ENCODE measurements around the gene PTPN4.

PTPN4 gene

GRCh38 chr2:119758881-119759450 is 756 bp upstream of the PTPN4 start:
- no peak for ATAC-seq
- TF ChIP-seq ZFP3 (CRISPR knock-in tag; IDR thresholded peaks at IDR 0.05) = no peak
- TF ChIP-seq BACH2 (CRISPR knock-in tag; IDR thresholded peaks at IDR 0.05; ENCODE audit: borderline replicate concordance) = no peak
- no peak for TF ChIP-seq ISL1 (CRISPR knock-in tag; IDR thresholded peaks at IDR 0.05)
- TF ChIP-seq CSDC2 (CRISPR knock-in tag; IDR thresholded peaks at IDR 0.05) = no peak
- TF ChIP-seq, protein P1, sequence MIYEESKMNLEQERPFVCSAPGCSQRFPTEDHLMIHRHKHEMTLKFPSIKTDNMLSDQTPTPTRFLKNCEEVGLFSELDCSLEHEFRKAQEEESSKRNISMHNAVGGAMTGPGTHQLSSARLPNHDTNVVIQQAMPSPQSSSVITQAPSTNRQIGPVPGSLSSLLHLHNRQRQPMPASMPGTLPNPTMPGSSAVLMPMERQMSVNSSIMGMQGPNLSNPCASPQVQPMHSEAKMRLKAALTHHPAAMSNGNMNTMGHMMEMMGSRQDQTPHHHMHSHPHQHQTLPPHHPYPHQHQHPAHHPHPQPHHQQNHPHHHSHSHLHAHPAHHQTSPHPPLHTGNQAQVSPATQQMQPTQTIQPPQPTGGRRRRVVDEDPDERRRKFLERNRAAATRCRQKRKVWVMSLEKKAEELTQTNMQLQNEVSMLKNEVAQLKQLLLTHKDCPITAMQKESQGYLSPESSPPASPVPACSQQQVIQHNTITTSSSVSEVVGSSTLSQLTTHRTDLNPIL (CRISPR knock-in tag; IDR thresholded peaks at IDR 0.05; ENCODE audit: low read depth) = no peak
- TF ChIP-seq, protein P2, sequence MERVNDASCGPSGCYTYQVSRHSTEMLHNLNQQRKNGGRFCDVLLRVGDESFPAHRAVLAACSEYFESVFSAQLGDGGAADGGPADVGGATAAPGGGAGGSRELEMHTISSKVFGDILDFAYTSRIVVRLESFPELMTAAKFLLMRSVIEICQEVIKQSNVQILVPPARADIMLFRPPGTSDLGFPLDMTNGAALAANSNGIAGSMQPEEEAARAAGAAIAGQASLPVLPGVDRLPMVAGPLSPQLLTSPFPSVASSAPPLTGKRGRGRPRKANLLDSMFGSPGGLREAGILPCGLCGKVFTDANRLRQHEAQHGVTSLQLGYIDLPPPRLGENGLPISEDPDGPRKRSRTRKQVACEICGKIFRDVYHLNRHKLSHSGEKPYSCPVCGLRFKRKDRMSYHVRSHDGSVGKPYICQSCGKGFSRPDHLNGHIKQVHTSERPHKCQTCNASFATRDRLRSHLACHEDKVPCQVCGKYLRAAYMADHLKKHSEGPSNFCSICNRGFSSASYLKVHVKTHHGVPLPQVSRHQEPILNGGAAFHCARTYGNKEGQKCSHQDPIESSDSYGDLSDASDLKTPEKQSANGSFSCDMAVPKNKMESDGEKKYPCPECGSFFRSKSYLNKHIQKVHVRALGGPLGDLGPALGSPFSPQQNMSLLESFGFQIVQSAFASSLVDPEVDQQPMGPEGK (CRISPR knock-in tag; IDR thresholded peaks at IDR 0.05; ENCODE audit: borderline replicate concordance) = no peak
- no peak for TF ChIP-seq ZC3H10 (CRISPR knock-in tag; IDR thresholded peaks at IDR 0.05)
- no peak for TF ChIP-seq RARB (CRISPR knock-in tag; IDR thresholded peaks at IDR 0.05)
- no peak for TF ChIP-seq SNAI2 (CRISPR knock-in tag; IDR thresholded peaks at IDR 0.05)
- TF ChIP-seq, protein P3, sequence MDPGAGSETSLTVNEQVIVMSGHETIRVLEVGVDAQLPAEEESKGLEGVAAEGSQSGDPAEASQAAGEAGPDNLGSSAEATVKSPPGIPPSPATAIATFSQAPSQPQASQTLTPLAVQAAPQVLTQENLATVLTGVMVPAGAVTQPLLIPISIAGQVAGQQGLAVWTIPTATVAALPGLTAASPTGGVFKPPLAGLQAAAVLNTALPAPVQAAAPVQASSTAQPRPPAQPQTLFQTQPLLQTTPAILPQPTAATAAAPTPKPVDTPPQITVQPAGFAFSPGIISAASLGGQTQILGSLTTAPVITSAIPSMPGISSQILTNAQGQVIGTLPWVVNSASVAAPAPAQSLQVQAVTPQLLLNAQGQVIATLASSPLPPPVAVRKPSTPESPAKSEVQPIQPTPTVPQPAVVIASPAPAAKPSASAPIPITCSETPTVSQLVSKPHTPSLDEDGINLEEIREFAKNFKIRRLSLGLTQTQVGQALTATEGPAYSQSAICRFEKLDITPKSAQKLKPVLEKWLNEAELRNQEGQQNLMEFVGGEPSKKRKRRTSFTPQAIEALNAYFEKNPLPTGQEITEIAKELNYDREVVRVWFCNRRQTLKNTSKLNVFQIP (CRISPR knock-in tag; IDR thresholded peaks at IDR 0.05; ENCODE audit: borderline replicate concordance, low read depth) = no peak
- no peak for TF ChIP-seq TCF4 (CRISPR knock-in tag; IDR thresholded peaks at IDR 0.05; ENCODE audit: borderline replicate concordance)
- no peak for TF ChIP-seq GLIS3 (CRISPR knock-in tag; IDR thresholded peaks at IDR 0.05)
- no peak for TF ChIP-seq ARNTL (CRISPR knock-in tag; IDR thresholded peaks at IDR 0.05; ENCODE audit: borderline replicate concordance, low read depth)

- peak; percentile 14; the same call in 1 of the 3 replicates for ATAC-seq
- TF ChIP-seq, protein P4, sequence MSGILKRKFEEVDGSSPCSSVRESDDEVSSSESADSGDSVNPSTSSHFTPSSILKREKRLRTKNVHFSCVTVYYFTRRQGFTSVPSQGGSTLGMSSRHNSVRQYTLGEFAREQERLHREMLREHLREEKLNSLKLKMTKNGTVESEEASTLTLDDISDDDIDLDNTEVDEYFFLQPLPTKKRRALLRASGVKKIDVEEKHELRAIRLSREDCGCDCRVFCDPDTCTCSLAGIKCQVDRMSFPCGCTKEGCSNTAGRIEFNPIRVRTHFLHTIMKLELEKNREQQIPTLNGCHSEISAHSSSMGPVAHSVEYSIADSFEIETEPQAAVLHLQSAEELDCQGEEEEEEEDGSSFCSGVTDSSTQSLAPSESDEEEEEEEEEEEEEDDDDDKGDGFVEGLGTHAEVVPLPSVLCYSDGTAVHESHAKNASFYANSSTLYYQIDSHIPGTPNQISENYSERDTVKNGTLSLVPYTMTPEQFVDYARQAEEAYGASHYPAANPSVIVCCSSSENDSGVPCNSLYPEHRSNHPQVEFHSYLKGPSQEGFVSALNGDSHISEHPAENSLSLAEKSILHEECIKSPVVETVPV (CRISPR knock-in tag; IDR thresholded peaks at IDR 0.05) = no peak
- no peak for TF ChIP-seq CSDC2 (CRISPR knock-in tag; IDR thresholded peaks at IDR 0.05)
- TF ChIP-seq, protein P2 (CRISPR knock-in tag; IDR thresholded peaks at IDR 0.05; ENCODE audit: borderline replicate concordance) = no peak
- no peak for TF ChIP-seq TOX (CRISPR knock-in tag; IDR thresholded peaks at IDR 0.05; ENCODE audit: borderline replicate concordance)
- TF ChIP-seq RARB (CRISPR knock-in tag; IDR thresholded peaks at IDR 0.05) = no peak
- TF ChIP-seq GLIS3 (CRISPR knock-in tag; IDR thresholded peaks at IDR 0.05) = no peak
- TF ChIP-seq, protein P3 (CRISPR knock-in tag; IDR thresholded peaks at IDR 0.05; ENCODE audit: borderline replicate concordance, low read depth) = no peak
- no peak for TF ChIP-seq PPARA (CRISPR knock-in tag; IDR thresholded peaks at IDR 0.05; ENCODE audit: borderline replicate concordance)
- TF ChIP-seq TCF4 (CRISPR knock-in tag; IDR thresholded peaks at IDR 0.05; ENCODE audit: borderline replicate concordance) = no peak
- TF ChIP-seq ZNF70 (CRISPR knock-in tag; IDR thresholded peaks at IDR 0.05) = no peak
- no peak for TF ChIP-seq ISL1 (CRISPR knock-in tag; IDR thresholded peaks at IDR 0.05)
- TF ChIP-seq ESRRG (CRISPR knock-in tag; IDR thresholded peaks at IDR 0.05) = no peak
- TF ChIP-seq ZNF565 (CRISPR knock-in tag; conservative IDR thresholded peaks at IDR 0.05; ENCODE audit: low read depth) = no peak
- TF ChIP-seq ZFP30 (CRISPR knock-in tag; IDR thresholded peaks at IDR 0.05) = no peak
- TF ChIP-seq ARNTL (CRISPR knock-in tag; IDR thresholded peaks at IDR 0.05; ENCODE audit: borderline replicate concordance, low read depth) = no peak
- TF ChIP-seq ZNF8 (CRISPR knock-in tag; IDR thresholded peaks at IDR 0.05) = no peak
These were observed 674 bp downstream of the PTPN4 start for GRCh38 chr2:119760237-119760955.
